Measurements from ENCODE around the gene AOC2. TPM values are rescaled to one million over a fixed set of nuclear protein-coding genes. Genes with fewer than 3 reads are reported as not detected.
A peak's percentile ranks its signal among the peaks of the same experiment; 100 is the strongest.

The AOC2 gene
- total and polyA plus RNA-seq, 2 of the 13 experiments (the other 11 are each of a cell fraction or from before 2014, with no cell fraction given): 1.2 to 3.3 TPM

DNA sequence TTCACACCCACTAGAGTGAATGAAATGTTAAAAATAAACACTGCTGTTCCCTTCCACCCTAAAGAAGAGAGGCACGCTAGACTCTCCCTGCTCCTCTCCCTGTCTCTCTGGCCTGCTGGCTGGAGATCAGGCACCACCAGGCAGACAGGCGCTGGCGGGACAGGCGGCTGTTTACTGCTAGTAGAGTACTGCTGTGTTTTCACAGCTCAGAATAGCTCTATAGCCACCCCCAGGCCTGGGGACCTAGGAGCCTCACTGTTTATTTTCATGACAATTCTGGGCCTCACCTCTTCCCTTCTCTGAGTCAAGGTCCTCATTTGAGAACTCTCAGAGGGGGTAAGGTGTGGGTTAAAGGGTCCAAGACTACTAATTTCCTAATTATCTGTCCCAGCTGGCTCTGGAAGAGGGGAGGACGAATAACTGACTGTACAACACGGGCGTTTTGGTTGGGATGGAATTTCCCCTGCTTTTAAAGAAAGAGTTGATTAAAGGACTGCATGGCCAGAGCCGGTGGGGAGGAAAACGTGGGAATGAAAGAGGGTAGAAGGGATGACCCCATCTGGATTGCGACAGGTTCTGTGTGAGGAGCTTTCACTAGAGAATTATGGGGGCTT, 47.3 kb downstream of the AOC2 start (continued):
- TF ChIP-seq, protein P1, sequence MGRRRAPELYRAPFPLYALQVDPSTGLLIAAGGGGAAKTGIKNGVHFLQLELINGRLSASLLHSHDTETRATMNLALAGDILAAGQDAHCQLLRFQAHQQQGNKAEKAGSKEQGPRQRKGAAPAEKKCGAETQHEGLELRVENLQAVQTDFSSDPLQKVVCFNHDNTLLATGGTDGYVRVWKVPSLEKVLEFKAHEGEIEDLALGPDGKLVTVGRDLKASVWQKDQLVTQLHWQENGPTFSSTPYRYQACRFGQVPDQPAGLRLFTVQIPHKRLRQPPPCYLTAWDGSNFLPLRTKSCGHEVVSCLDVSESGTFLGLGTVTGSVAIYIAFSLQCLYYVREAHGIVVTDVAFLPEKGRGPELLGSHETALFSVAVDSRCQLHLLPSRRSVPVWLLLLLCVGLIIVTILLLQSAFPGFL (CRISPR knock-in tag; IDR thresholded peaks at IDR 0.05): no peak
- TF ChIP-seq SOX13 (IDR thresholded peaks at IDR 0.05): no peak
- peak in 1 of 2 experiments; percentile 50; a peak in 1 of 4 replicates for TF ChIP-seq SOX13 (CRISPR knock-in tag; conservative IDR thresholded peaks at IDR 0.05 in 1 of 2, IDR thresholded peaks at IDR 0.05 in 1 of 2)
- TF ChIP-seq HOXA9 (CRISPR knock-in tag; IDR thresholded peaks at IDR 0.05; ENCODE audit: borderline replicate concordance): no peak
- TF ChIP-seq, protein P2, sequence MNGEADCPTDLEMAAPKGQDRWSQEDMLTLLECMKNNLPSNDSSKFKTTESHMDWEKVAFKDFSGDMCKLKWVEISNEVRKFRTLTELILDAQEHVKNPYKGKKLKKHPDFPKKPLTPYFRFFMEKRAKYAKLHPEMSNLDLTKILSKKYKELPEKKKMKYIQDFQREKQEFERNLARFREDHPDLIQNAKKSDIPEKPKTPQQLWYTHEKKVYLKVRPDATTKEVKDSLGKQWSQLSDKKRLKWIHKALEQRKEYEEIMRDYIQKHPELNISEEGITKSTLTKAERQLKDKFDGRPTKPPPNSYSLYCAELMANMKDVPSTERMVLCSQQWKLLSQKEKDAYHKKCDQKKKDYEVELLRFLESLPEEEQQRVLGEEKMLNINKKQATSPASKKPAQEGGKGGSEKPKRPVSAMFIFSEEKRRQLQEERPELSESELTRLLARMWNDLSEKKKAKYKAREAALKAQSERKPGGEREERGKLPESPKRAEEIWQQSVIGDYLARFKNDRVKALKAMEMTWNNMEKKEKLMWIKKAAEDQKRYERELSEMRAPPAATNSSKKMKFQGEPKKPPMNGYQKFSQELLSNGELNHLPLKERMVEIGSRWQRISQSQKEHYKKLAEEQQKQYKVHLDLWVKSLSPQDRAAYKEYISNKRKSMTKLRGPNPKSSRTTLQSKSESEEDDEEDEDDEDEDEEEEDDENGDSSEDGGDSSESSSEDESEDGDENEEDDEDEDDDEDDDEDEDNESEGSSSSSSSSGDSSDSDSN (CRISPR knock-in tag; IDR thresholded peaks at IDR 0.05): peak; percentile 54
- TF ChIP-seq, protein P3, sequence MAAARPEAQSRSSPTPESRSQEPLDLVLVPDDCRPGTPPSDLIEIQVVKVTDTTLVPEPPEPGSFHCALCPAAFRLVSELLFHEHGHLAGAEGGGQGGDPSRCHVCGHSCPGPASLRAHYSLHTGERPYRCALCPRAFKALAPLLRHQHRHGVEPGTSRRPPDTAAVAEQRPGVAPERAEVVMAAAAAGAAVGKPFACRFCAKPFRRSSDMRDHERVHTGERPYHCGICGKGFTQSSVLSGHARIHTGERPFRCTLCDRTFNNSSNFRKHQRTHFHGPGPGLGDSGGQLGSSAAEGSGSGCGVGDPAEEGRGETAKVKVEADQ (CRISPR knock-in tag; IDR thresholded peaks at IDR 0.05; ENCODE audit: borderline replicate concordance): no peak
- TF ChIP-seq FOXA3 (CRISPR knock-in tag; IDR thresholded peaks at IDR 0.05): peak; percentile 77
- TF ChIP-seq ZSCAN9 (CRISPR knock-in tag; IDR thresholded peaks at IDR 0.05; ENCODE audit: borderline replicate concordance): peak; percentile 68; the same call in 1 of the 2 replicates
- TF ChIP-seq KDM2A (CRISPR knock-in tag; IDR thresholded peaks at IDR 0.05; ENCODE audit: borderline replicate concordance, low read depth): no peak; the same call in 1 of the 2 replicates
- TF ChIP-seq SAFB2 (CRISPR knock-in tag; IDR thresholded peaks at IDR 0.05; ENCODE audit: borderline replicate concordance, low read depth): no peak
- no peak for TF ChIP-seq TCF7L2 (IDR thresholded peaks at IDR 0.05; ENCODE audit: low read depth, low read length)
- TF ChIP-seq MYC (CRISPR knock-in tag; IDR thresholded peaks at IDR 0.05; ENCODE audit: borderline replicate concordance): no peak
- TF ChIP-seq U2AF2 (IDR thresholded peaks at IDR 0.05; ENCODE audit: low read depth, low read length): no peak
- TF ChIP-seq, protein P4, sequence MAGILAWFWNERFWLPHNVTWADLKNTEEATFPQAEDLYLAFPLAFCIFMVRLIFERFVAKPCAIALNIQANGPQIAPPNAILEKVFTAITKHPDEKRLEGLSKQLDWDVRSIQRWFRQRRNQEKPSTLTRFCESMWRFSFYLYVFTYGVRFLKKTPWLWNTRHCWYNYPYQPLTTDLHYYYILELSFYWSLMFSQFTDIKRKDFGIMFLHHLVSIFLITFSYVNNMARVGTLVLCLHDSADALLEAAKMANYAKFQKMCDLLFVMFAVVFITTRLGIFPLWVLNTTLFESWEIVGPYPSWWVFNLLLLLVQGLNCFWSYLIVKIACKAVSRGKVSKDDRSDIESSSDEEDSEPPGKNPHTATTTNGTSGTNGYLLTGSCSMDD (CRISPR knock-in tag; IDR thresholded peaks at IDR 0.05): no peak
- no peak for TF ChIP-seq CREB1 (IDR thresholded peaks at IDR 0.05)
- no peak for TF ChIP-seq CREB1 (CRISPR knock-in tag; IDR thresholded peaks at IDR 0.05)
- no peak for TF ChIP-seq ZFP37 (CRISPR knock-in tag; IDR thresholded peaks at IDR 0.05; ENCODE audit: borderline replicate concordance)
- no peak for TF ChIP-seq ZNF672 (CRISPR knock-in tag; IDR thresholded peaks at IDR 0.05)
- no peak for TF ChIP-seq CCDC6 (CRISPR knock-in tag; IDR thresholded peaks at IDR 0.05)
- TF ChIP-seq STAG1 (CRISPR knock-in tag; IDR thresholded peaks at IDR 0.05): no peak
- peak; percentile 47; the same call in 1 of the 2 replicates for TF ChIP-seq NR2F6 (IDR thresholded peaks at IDR 0.05)
- peak; percentile 27; the same call in 1 of the 2 replicates for TF ChIP-seq NR2F6 (CRISPR knock-in tag; IDR thresholded peaks at IDR 0.05)
- 0 out of 2 replicates have a peak, but pooled peaks have one; percentile 23 for TF ChIP-seq TOPORS (CRISPR knock-in tag; IDR thresholded peaks at IDR 0.05)
- peak; percentile 45; the same call in 1 of the 2 replicates for TF ChIP-seq ZNF501 (CRISPR knock-in tag; IDR thresholded peaks at IDR 0.05)
- no peak; the same call in 1 of the 2 replicates for TF ChIP-seq FOSL2 (CRISPR knock-in tag; IDR thresholded peaks at IDR 0.05)
- no peak for TF ChIP-seq ADNP (CRISPR knock-in tag; IDR thresholded peaks at IDR 0.05)
- TF ChIP-seq HMG20B (CRISPR knock-in tag; conservative IDR thresholded peaks at IDR 0.05): no peak
- no peak for TF ChIP-seq SATB2 (CRISPR knock-in tag; IDR thresholded peaks at IDR 0.05)

All from HepG2 (cell line).